Measurements from ENCODE around the gene FXYD7. TPM values are rescaled to one million over a fixed set of nuclear protein-coding genes. Genes with fewer than 3 reads are reported as not detected.

Gene FXYD7
- total RNA-seq, 2 donors from 2014 or later, result not detected

DNA sequence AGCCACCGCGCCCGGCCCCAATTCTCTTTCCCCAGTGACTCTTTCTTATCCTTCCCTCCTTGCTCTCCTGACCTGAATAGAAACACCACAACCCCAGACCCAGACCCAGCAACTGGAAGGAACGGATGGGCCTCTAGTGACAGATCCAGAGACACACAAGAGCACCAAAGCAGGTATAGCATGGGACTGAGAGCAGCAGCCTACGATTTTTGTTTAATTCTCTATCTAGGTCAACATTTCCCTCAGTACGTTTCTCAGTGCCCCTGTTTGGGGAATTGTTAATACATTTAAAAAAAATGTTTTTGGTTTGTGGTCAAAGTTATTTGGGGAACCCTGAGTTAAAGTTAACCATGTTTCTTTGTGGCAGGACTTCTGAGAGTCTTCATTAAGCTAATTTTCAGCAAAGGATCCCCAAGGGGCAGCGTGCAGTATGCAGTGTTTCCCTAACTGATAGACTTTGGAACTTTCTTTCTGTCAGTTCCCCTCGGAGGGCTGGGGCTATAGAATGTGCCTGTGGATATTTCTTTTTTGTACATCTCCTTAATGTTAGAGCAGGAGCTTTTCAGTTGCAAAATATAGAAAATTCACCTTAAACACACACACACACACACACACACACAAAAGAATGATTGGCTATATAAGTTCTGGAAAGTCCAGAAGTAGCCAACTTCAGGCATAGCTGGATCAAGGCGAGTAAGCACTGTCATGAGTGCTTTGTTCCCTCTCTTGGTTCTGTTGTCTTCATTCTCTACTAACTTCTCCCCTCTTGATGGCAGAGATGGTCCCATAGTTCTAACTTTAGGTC lies 17.8 kb downstream of the FXYD7 start:
- DNase-seq (ENCODE audit: low spot score), result no peak
- TF ChIP-seq, protein P1, sequence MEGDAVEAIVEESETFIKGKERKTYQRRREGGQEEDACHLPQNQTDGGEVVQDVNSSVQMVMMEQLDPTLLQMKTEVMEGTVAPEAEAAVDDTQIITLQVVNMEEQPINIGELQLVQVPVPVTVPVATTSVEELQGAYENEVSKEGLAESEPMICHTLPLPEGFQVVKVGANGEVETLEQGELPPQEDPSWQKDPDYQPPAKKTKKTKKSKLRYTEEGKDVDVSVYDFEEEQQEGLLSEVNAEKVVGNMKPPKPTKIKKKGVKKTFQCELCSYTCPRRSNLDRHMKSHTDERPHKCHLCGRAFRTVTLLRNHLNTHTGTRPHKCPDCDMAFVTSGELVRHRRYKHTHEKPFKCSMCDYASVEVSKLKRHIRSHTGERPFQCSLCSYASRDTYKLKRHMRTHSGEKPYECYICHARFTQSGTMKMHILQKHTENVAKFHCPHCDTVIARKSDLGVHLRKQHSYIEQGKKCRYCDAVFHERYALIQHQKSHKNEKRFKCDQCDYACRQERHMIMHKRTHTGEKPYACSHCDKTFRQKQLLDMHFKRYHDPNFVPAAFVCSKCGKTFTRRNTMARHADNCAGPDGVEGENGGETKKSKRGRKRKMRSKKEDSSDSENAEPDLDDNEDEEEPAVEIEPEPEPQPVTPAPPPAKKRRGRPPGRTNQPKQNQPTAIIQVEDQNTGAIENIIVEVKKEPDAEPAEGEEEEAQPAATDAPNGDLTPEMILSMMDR (IDR thresholded peaks at IDR 0.05), result no peak
- H3K27ac ChIP-seq, result no peak overlapping the region
- no peaks in the 10 kb centered on the region for H3K4me1 ChIP-seq
- H3K36me3 ChIP-seq, result peaks cover 55% of the 10 kb centered on the region
- H3K4me3 ChIP-seq, result no peak overlapping the region
- peaks cover 0 to 16% of the 10 kb centered on the region in 2 donors for H3K9me3 ChIP-seq
- no peaks in the 10 kb centered on the region for H3K27me3 ChIP-seq

DNA sequence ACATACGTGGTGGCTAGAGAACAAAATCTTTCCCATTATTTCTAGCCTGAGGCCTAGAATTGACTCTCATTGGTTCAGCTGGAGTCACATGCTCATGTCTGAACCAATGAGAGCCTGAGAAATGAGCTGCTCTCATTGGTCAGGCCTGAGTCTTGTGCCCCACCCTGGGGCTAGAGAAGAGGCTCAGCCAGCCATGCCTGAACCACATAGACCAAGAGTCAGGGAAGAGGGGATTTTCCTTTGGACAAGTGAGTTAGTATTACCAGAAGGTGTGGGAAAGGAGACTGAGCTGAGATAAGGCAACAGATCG lies 18.3 kb downstream of the FXYD7 start:
- Histone ChIP-seq H3K27ac (no peak overlapping the region), H3K4me3 (no peak overlapping the region), H3K9me3 (peaks cover 0 to 22% of the 10 kb centered on the region in 2 donors), H3K27me3 (no peaks in the 10 kb centered on the region), H3K4me1 (no peaks in the 10 kb centered on the region), H3K36me3 (peaks cover 60% of the 10 kb centered on the region)
- TF ChIP-seq, protein P1 (IDR thresholded peaks at IDR 0.05), result no peak
- no peak for DNase-seq (ENCODE audit: low spot score)

DNA sequence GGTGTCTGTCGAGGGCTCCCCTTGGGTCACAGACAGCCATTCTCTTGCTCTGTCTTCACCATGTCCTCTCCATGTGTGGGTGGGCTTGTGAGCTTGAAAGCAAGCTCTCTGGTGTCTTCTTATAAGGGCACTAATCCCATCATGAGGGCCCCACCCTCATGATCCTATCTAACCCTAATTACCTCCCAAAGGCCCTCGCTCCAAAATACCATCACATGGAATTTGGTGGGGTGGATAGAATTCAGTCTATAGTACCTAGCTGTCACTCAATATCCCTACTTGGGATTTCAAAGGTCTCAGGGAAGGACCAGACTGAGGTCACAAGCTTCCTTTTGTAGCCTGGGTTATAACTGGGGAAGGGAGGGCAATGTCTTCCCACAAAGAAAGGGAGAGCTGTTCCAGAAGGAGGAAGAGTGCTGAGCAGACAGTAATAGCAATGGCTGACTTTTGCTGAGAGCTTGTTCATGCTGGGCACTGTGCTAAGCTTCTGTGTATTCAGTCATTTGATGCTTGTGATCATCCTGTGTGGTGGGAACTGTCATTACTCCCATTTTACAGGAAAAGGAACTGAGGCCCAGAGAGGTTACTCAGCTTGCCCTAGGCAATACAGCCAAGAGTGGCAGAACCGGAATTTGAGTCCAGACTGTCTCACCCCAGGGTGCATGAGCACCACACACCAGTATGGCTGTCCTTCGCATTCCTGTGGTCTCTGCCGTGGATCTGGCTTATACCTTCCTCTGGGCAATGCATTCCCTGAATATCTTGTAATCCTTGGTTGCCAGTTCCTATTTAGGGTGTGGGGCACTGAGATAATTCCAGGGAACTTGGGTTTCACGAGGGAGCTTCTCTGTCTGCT lies 19.6 kb downstream of the FXYD7 start:
- no peak for DNase-seq (ENCODE audit: low spot score)
- peaks cover 0 to 25% of the 10 kb centered on the region in 2 donors for H3K9me3 ChIP-seq
- no peak overlapping the region for H3K4me3 ChIP-seq
- peaks cover 58% of the 10 kb centered on the region for H3K36me3 ChIP-seq
- H3K4me1 ChIP-seq, result no peaks in the 10 kb centered on the region
- no peaks in the 10 kb centered on the region for H3K27me3 ChIP-seq
- TF ChIP-seq, protein P1 (IDR thresholded peaks at IDR 0.05), result no peak
- H3K27ac ChIP-seq, result no peak overlapping the region

DNA sequence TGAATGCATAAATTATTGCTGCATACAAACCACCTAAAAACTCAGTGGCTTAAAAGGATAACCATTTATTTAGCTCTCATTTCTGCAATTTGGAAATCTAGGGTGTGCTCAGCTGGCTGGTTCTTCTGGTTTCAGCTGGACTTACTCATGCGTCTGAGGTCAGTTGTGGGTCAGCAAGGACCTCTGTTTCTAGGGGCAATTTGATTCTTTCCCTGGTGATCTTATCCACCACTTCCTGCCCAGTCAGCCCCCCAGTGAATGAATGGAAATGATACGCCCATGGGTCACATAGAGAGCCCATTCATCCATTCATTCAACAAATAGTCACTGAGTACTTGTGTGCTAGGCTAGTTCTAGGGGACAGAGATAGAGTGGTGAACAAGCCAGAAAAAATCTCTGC lies 21.4 kb downstream of the FXYD7 start:
- Histone ChIP-seq H3K36me3 (peaks cover 53% of the 10 kb centered on the region), H3K27ac (no peak overlapping the region), H3K9me3 (peaks cover 0 to 25% of the 10 kb centered on the region in 2 donors), H3K4me1 (no peaks in the 10 kb centered on the region), H3K27me3 (no peaks in the 10 kb centered on the region), H3K4me3 (no peak overlapping the region)
- no peak for DNase-seq (ENCODE audit: low spot score)
- TF ChIP-seq, protein P1 (IDR thresholded peaks at IDR 0.05), result no peak

DNA sequence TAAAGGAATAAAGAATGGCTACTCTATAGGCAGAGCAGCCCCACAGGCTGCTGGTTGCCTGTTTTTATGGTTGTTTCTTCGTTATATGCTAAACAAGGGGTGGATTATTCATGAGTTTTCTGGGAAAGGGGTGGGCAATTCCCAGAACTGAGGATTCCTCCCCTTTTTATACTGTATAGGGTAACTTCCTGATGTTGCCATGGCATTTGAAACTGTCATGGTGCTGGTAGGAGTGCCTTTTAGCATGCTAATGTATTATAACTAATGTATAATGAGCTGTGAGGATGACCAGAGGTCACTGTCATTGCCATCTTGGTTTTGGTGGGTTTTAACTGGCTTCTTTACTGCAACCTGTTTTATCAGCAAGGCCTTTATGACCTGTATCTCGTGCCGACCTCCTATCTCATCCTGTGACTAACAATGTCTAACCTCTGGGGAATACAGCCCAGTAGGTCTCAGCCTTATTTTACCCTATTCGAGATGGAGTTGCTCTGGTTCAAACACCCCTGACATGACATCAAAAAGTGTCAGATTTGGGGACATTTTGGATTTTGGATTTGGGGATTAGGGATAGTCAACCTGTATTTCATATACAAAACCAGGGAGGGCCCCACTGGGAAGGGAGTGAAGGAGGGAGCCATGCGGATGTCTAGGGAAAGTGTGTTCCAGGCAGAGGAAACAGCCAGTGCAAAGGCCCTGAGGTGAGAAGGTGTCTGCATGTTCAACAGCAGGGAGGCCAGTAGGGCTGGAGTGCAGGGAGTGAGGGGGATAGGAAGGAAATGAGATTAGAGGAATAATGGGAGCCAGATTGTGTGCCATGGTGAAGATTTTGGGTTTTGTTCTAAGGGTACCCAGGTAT lies 22.4 kb downstream of the FXYD7 start:
- no peaks in the 10 kb centered on the region for H3K27me3 ChIP-seq
- H3K27ac ChIP-seq, result no peak overlapping the region
- TF ChIP-seq, protein P1 (IDR thresholded peaks at IDR 0.05), result no peak
- peaks cover 58% of the 10 kb centered on the region for H3K36me3 ChIP-seq
- H3K4me3 ChIP-seq, result no peak overlapping the region
- no peaks in the 10 kb centered on the region for H3K4me1 ChIP-seq
- no peak for DNase-seq (ENCODE audit: low spot score)
- peaks cover 0 to 25% of the 10 kb centered on the region in 2 donors for H3K9me3 ChIP-seq
